Measurements from ENCODE around the gene SPNS2.
A peak's percentile ranks its signal among the peaks of the same experiment; 100 is the strongest.

The SPNS2 gene

DNA sequence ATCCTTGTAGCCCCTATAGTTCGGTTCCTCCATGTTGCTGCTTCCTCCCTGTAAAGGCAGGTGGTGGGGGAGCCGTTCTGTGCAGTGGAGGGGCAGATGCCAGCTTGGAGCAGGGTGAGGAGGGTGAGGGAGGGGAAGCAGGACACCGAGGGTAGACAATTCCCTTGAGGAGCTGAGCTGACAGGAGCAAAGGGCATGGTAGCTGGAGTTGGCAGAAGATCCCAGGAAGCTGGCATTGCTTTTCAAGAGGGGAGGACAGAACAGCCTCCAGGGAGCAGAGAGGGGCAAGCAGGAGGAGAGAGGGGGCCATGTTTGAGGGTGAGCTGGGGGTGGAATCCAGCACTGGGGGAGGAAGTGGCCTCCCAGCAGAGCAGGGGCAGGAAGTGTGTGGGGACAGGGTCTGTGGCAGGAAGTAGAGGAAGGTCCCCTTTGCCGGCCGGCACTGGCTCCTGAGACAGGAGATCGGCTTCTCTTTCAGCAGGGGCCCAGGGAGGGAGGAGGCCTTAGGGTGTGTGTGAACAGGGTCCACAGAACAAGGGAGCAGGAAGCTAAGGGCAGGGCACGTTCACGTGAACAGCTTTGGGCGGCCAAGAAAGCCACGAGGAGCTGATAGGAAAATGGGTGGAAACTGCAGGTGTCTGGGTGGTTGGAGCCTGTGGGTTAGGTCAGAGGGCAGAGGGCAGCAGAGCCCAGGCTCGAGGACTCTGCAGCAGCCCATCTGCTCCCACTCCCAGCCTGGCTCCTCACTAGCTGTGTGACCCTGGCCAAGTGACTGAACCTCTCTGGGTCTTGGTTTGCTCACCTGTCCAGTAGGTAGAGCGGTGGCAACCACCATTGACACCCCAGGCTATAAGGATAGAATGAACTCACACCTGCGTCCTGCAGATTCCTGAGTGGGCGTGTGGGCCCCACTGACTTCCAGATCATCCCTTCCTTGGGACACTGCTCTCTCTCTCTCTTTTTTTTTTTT lies 17.5 kb upstream of the SPNS2 start:
- DNase-seq: peak; percentile 85

DNA sequence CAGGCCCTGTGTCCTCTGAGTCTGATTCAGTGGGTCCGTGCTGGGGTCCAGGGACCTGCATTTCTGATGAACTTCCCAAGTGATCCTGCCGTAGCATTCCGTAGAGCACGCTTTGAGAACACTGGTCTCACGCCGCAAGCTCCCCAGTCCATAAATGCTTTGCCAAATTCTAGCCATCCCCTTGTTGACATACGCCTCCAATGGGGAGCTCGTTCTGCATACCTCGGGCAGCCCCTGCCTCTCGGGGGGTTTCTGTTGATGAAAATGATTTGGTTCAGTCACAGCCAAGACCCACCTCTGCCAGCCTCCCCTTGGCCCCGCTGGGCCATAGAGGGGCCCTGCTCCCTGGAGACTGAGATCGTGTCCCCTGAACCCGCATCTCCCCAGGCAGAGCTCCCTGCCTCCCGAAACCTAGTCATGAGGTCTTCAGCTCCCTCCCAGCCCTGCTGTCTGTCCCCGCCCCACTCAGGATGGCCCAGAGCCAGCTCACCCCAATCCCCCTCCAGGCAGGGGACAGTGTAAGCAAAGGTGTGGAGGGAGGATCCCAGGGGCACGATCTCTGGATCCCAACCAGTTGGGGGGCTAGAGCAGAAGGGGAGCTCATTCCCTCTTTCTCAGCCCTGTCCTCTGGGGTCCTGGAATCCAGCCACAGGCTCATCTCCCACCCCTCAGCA lies 16.2 kb upstream of the SPNS2 start:
- DNase-seq: no peak

GRCh38 chr17:4483012-4483840 lies 15.5 kb upstream of the SPNS2 start:
- no peak for DNase-seq

DNA sequence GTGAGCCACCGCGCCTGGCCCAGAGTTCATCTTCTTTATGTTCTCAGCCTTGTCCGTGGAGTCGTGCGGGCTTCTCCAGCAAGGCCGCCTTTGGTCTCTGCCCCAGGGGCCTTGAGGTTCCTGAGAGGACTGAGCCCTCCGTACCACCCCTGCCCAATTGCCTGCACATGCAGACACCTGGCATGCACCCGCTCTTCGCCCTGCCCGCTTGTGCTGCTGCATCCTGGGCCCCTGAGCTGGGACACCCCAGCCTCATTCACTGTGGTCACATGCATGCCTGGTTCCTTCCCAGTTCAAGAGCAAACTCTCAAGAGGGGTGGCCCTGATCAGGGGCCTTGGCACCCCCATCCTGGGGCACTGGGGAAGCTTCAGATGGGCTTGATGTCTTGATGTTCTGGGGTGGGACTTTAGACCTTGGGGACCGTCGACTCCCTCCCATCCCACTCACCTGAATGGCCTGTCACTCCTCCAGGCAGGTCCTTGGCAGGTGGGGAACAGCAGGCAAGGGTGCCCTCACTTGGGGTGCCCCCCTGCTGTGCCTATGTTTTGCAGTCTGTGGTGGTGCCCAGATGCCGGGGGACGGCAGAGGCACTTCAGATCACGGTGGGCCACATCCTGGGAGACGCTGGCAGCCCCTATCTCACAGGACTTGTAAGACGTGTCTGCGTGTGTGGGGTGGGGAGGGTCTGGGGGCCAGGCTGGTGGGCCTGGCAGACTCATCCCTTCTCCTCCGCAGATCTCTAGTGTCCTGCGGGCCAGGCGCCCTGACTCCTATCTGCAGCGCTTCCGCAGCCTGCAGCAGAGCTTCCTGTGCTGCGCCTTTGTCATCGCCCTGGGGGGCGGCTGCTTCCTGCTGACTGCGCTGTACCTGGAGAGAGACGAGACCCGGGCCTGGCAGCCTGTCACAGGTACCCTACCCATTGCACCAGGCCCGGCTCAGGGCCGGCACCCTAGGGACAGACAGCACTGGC lies 12.7 kb upstream of the SPNS2 start:
- DNase-seq: peak; percentile 29

- no peak for DNase-seq
Measured at GRCh38 chr17:4487296-4487695, 11.4 kb upstream of the SPNS2 start.

DNA sequence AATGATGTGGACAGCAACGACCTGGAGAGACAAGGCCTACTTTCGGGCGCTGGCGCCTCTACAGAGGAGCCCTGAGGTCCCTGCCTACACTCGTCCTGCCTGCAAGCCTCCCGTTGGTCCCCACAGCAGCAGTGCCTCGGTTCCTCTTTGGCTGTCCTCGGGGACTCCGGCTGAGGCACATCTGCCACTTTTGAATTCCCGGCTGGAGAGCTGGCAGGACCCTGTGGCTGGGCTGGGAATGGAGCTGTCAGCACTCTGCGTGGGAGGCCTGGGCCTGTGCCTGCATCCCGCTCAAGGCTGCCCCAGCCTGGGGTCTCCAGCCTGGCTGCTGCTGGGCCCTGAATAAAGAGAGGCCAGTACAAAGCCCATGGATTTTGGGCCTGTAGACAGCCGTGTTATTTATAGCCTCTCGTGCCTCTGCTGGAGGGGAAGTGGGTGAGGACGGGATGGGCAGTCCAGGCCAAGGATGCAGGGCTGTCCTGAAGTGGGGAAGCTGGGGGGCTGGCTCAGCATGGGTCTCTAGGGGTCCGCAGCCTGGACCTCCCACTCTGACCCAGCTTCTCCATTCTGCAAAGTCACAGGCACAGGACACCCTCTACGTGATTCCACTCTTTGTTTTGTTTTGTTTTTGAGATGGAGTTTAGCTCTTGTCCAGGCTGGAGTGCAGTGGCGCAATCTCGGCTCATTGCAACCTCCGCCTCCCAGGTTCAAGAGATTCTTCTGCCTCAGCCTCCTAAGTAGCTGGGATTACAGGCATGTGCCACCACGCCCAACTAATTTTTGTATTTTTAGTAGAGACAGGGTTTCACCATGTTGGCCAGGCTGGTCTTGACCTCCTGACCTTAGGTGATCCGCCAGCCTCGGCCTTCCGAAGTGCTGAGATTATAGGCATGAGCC lies 10.6 kb upstream of the SPNS2 start:
- DNase-seq: no peak

DNA sequence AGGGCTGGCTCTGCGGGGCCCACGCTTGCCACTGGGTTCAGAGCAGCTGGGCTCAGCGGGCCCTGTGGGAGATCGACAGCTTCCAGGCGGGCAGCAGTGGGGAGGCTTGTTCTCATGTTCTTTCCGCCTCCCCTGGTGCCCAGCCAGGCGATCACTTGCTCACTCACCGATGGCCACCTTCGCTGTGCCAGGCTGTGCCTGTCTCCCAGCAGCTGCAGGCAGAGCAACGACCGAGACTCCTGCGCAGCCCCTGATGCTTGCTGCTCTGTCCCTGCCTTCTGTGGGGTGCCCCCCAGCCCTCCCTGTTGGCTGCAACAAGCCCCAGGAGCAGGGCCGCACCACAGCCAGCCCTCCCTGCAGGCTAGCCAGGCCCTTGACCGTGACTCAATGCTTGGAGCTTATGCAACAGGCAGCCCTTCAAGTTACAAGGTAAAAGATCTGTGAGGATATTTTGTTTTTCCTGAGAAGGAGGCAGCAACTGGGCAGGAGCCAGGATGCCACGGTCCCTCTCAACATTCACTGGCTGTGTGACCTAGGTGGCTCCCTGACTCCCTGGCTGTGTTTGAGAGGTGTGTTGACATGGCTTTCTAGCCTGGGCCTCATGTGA lies 9.6 kb upstream of the SPNS2 start:
- DNase-seq: no peak

- DNase-seq: no peak
Measured at GRCh38 chr17:4490109-4490591, 8.5 kb upstream of the SPNS2 start.

DNA sequence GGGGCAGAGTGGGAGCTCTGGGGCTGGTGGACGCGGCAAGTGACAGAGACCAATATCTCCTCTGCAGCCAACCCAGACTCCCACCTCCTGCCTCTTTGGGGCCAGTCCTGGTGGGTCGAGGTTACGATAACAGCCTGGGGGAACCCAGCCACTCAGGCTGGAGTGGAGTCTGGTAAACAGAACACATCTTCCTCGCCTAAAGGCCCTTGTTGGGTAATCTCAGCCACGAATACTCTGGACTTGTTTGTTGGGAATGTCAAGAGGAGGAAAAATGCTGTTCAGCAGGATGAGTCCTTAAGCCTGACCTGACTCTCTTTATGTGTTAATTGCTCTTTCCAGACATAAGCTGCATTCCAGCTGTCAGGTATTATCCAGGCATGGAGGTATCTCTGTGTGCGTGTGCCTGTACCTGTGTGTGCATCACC lies 8.0 kb upstream of the SPNS2 start:
- no peak for DNase-seq

GRCh38 chr17:4492721-4493561 lies 5.7 kb upstream of the SPNS2 start:
- no peak for DNase-seq

DNA sequence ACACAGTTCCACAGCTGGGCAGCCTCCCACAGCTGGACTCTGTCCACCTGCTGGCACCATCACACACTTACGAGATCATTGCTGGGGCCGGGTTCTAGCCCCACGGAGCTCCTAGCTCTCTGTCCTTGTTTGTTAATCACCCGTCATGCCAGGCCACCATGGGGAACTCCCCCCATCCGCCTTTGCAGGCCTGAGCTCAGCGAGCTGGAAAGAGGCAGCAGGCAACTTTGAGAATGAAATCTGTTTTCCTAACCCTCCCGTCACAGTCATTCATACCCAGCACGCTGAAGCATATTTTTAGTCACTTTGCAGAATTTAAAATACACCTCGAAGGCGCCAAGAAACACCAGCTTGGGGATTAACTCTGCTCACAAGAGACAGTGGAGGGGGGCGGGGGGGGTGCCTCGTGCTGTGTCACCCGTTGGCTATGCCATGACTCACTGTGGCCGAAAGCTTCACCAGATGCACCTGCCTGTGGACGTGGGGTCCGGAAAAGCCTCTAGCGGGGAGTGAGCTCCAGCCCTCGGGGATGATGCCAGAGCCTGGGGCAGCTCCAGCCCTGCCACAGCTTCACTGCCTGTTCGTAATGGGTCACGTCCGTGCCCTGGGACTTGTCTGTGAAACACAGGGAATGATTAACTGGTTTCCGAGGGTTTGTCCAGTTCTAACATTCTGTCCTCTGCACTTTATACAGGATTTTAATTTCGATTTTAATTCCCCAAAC lies 1.4 kb upstream of the SPNS2 start:
- DNase-seq: no peak

DNA sequence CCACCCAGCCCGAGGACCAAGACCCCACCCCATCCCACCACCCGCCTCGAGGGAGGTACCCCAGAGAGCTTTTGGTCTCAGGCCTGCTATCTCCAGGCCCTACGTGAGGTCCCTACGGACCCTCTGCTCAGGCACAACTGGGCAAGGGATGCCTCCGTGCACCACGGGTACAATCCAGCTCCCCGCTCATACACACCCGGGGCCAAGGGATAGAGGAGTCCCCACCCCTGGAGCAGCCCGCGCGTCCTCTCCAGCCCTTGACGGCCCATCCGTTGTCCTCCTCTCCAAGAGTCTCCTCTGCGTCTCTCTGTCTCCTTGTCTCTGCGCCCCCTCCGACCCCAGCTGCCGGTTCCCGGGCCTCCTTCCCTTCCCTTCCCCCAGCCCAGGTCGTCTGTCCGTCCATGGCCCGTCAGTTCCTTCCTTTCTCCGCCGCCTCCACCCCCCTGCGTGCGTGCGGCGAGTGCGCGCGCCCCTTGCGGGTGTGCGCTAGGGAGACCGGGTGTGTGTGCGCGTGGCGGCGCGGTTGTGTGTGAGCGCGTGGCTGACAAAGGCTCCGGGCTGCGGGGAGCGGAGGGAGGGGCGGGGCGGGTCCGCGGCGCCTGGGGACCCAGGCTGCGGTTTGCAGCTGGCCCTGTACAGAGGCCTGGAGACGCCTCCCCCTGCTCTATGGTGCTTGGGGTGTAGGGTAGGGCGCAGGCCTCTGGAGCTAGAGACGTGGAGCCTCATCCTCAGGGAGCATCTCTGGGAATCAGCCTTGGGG lies 930 bp downstream of the SPNS2 start:
- DNase-seq: peak; percentile 43

DNA sequence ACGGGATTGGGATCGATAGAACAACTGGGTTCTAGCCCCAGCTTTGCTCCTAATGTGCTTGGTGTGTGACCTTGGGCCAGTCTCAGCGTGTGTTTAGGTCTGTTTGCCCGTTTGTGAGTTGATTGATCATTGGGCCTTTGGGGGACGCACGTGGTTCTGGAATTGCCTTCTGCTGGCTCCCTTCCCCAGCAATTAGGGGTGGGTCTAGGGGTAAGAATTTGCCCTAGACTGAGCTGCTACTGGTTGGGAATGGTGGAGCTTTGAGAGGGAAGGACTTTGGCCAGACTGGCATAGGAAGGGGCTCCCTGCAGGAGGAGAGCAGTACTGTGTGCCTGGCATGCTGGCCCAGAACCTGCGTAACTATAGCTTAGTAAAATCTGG lies 1.5 kb downstream of the SPNS2 start:
- DNase-seq: no peak

GRCh38 chr17:4501295-4501949 lies 2.7 kb downstream of the SPNS2 start:
- peak; percentile 78 for DNase-seq

DNA sequence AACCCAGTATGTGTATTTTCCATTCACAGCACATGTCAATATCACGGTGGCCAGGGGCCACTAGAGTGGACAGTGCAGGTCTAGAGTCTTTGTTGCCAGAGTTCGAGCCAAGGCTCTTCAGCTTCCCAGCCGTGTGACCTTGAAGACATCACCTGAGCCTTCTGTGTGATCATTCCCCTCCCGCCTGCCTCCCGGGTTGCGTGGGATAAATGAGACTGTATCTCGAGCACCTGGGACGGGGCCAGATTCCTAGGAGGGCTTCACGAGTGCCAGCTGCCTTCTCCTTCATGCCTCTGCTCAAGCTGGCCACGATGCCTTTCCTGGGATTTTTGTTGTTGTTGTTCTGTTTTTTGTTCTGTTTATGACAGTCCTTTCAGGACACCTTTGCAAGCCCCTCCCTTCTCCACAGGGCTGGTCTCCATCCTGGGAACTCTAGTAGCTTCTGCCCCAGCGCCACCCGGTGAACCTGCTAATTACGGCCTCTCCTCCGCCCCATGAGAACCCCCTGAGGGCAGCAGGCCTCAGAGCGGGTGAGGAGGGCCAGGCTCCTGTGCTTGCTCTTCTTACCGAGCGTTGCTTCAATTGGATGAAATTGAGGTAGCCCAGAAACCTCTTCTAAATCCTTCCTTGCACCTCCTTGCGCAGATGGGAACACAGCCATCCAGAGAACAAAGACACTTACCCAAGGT lies 3.9 kb downstream of the SPNS2 start:
- no peak for DNase-seq

GRCh38 chr17:4503283-4504025 lies 4.8 kb downstream of the SPNS2 start:
- no peak for DNase-seq

Data from GF-D8 (cell line).